Astrocyte (in vitro differentiated cells and primary cell): ENCODE measurements around the gene NCLN. TPM values are rescaled to one million over a fixed set of nuclear protein-coding genes. Genes with fewer than 3 reads are reported as not detected.
"Not testable (repeated sequence)": the region's sequence is repeated elsewhere in the genome, so short reads cannot be mapped to it uniquely, and the experiment has no call there.

ENCODE experiments used
- DNase-seq: peaks from one replicate; pipeline ENCODE4 v3.0.0-alpha.2; 2010; ENCODE audit warnings: low read depth
- FAIRE-seq: peaks from 2 replicates; lab custom pipeline; 2011; peaks lifted over from hg19 to GRCh38; lab: Jason Lieb, UNC
- H2AFZ ChIP-seq: 2 replicates; pipeline ENCODE4 v1.6.0; 2012; ENCODE audit warnings: low read depth, low read length, inconsistent platforms
- H3K27ac ChIP-seq: 2 replicates; pipeline ENCODE4 v1.5.1; 2011; ENCODE audit warnings: low read depth, low read length, inconsistent platforms
- H3K27me3 ChIP-seq: 2 replicates; pipeline ENCODE4 v1.6.0; 2011; ENCODE audit warnings: low read length, inconsistent platforms; ENCODE audit not compliant: insufficient read depth
- H3K36me3 ChIP-seq: 2 replicates; pipeline ENCODE4 v1.5.1; 2011; ENCODE audit warnings: low read length, inconsistent platforms; ENCODE audit not compliant: insufficient read depth
- H3K4me1 ChIP-seq: 2 replicates; pipeline ENCODE4 v1.5.1; 2011; ENCODE audit warnings: low read length, inconsistent platforms; ENCODE audit not compliant: insufficient read depth
- H3K4me2 ChIP-seq: 2 replicates; pipeline ENCODE4 v1.6.0; 2012; ENCODE audit warnings: low read length, inconsistent platforms
- H3K4me3 ChIP-seq: 2 replicates; pipeline ENCODE4 v1.5.1; 2011; ENCODE audit warnings: low read depth, mild to moderate bottlenecking, low read length, inconsistent platforms; ENCODE audit not compliant: insufficient read depth
- H3K79me2 ChIP-seq: 2 replicates; pipeline ENCODE4 v1.6.0; 2012; ENCODE audit warnings: mild to moderate bottlenecking, low read length, inconsistent platforms; ENCODE audit not compliant: insufficient read depth
- H3K9ac ChIP-seq: 2 replicates; pipeline ENCODE4 v1.6.0; 2012; ENCODE audit warnings: mild to moderate bottlenecking, low read length, inconsistent platforms
- H3K9me3 ChIP-seq: 2 replicates; pipeline ENCODE4 v1.5.1; 2012; ENCODE audit warnings: low read depth, mild to moderate bottlenecking, low read length, inconsistent platforms; ENCODE audit not compliant: insufficient read depth
- H4K20me1 ChIP-seq: 2 replicates; pipeline ENCODE4 v1.6.0; 2012; ENCODE audit warnings: low read length, inconsistent platforms; ENCODE audit not compliant: insufficient read depth
- H3K27ac Mint-ChIP-seq: one replicate; pipeline ENCODE4 v1.8.0; 2021; ENCODE audit warnings: mild to moderate bottlenecking, mixed read lengths; ENCODE audit not compliant: unreplicated experiment
- H3K27me3 Mint-ChIP-seq: one replicate; pipeline ENCODE4 v1.8.0; 2021; ENCODE audit warnings: low read depth, mixed read lengths; ENCODE audit not compliant: unreplicated experiment
- H3K36me3 Mint-ChIP-seq: one replicate; pipeline ENCODE4 v1.8.0; 2021; ENCODE audit warnings: low read depth, mixed read lengths; ENCODE audit not compliant: unreplicated experiment
- H3K4me1 Mint-ChIP-seq: one replicate; pipeline ENCODE4 v1.8.0; 2021; ENCODE audit warnings: low read depth, mixed read lengths; ENCODE audit not compliant: unreplicated experiment
- H3K4me3 Mint-ChIP-seq: one replicate; pipeline ENCODE4 v1.8.0; 2021; ENCODE audit warnings: mild to moderate bottlenecking, moderate library complexity, mixed read lengths; ENCODE audit not compliant: unreplicated experiment
- H3K9me3 Mint-ChIP-seq: one replicate; pipeline ENCODE4 v1.8.0; 2021; ENCODE audit warnings: mild to moderate bottlenecking, mixed read lengths; ENCODE audit not compliant: unreplicated experiment
- EZH2 ChIP-seq: IDR thresholded peaks from 2 replicates; pipeline ENCODE4 v1.6.1; 2012; ENCODE audit warnings: mild to moderate bottlenecking, low read length, inconsistent platforms; ENCODE audit not compliant: insufficient read depth
- total RNA-seq: library from RNA; stranded (reverse); gene quantifications from 2 replicates; pipeline ENCODE4 v1.2.1, GENCODE V29; 2021
- TF ChIP-seq, protein P1 (sequence below): IDR thresholded peaks from 2 replicates; pipeline ENCODE4 v1.5.1; 2011; ENCODE audit warnings: low read depth, mild to moderate bottlenecking, inconsistent platforms, low read length, moderate library complexity; ENCODE audit not compliant: insufficient read depth

NCLN gene
- total RNA-seq, 1 donor from 2014 or later, result 95.8 TPM

DNA sequence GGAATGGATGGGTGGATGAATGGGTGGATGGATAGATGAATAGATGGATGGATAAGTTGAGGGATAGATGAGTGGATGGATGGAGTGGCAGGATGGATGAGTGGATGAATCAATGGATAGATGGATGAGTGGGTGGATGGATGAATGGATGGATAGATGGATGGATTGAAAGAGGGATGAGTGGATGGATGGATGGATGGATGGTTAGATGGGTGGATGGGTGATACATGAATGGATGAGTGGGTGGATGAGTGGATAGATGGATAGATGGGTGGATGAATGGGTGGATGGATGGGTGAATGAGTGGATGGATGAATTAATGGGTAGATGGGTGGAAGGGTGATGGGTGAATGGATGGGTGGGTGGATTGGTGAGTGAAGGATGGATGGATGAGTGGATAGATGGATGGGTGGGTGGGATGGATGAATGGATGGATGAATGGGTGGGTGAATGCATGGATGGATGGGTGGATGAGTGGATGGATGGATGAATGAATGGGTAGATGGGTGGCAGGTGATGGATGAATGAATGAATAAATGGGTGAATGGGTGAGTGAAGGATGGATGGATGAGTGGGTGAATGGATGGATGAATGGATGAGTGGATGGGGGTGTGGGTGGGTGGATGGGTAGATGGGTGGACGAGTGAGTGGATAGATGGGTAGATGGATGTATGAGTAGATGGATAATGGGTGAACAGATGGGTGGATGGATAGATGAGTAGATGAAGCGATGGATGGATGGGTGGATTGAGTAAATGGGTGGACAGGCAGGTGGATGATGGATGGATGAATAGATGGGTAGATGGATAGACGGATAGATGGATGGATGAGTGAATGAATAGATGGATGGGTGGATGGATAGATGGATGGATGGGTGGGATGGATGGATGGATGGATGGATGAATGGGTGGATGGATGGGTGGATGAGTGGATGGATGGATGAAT is 32.2 kb upstream of the NCLN start:
- no peak overlapping the region for H3K4me2 ChIP-seq
- TF ChIP-seq EZH2, result no peak
- TF ChIP-seq, protein P1, sequence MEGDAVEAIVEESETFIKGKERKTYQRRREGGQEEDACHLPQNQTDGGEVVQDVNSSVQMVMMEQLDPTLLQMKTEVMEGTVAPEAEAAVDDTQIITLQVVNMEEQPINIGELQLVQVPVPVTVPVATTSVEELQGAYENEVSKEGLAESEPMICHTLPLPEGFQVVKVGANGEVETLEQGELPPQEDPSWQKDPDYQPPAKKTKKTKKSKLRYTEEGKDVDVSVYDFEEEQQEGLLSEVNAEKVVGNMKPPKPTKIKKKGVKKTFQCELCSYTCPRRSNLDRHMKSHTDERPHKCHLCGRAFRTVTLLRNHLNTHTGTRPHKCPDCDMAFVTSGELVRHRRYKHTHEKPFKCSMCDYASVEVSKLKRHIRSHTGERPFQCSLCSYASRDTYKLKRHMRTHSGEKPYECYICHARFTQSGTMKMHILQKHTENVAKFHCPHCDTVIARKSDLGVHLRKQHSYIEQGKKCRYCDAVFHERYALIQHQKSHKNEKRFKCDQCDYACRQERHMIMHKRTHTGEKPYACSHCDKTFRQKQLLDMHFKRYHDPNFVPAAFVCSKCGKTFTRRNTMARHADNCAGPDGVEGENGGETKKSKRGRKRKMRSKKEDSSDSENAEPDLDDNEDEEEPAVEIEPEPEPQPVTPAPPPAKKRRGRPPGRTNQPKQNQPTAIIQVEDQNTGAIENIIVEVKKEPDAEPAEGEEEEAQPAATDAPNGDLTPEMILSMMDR, result no peak
- DNase-seq (no peak), FAIRE-seq (no peak)
- peaks cover 9% of the 10 kb centered on the region for H3K4me1 ChIP-seq
- H3K9me3 Mint-ChIP-seq, result peaks cover 4% of the 10 kb centered on the region
- H3K36me3 Mint-ChIP-seq, result peaks cover 2% of the 10 kb centered on the region
- no peak overlapping the region for H3K4me3 ChIP-seq
- no peaks in the 10 kb centered on the region for H3K36me3 ChIP-seq
- H3K9me3 ChIP-seq, result no peaks in the 10 kb centered on the region
- H3K4me1 Mint-ChIP-seq, result peaks cover 5% of the 10 kb centered on the region
- H3K27ac ChIP-seq, result no peak overlapping the region
- no peaks in the 10 kb centered on the region for H3K79me2 ChIP-seq
- H3K4me3 Mint-ChIP-seq, result no peak overlapping the region
- no peaks in the 10 kb centered on the region for H3K27me3 ChIP-seq
- no peak overlapping the region for H3K9ac ChIP-seq
- H2AFZ ChIP-seq, result no peak overlapping the region
- H3K27me3 Mint-ChIP-seq, result peaks cover 21% of the 10 kb centered on the region
- H4K20me1 ChIP-seq, result no peaks in the 10 kb centered on the region
- H3K27ac Mint-ChIP-seq, result no peak overlapping the region

DNA sequence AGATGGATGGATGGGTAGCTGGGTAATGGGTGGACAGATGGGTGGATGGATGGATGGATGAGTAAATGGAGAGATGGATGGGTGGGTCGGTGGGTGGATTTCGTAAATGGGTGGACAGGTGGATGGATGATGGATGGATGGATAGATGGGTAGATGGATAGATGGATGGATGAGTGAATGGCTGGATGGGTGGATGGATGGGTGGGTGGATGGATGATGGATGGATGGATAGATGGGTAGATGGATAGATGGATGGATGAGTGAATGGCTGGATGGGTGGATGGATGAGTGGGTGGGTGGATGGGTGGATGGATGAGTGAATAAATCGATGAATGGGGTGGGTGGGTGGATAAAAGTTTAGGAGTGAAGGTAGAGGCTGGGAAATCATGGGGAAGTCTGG is 31.3 kb upstream of the NCLN start:
- peak overlapping the region; percentile 69 for H3K9ac ChIP-seq
- not testable (repeated sequence) for H3K36me3 ChIP-seq, H4K20me1 ChIP-seq, H3K4me1 Mint-ChIP-seq, H3K27me3 ChIP-seq, H3K9me3 Mint-ChIP-seq, H3K4me3 Mint-ChIP-seq, H3K36me3 Mint-ChIP-seq, H3K4me1 ChIP-seq, DNase-seq, H3K79me2 ChIP-seq, H3K9me3 ChIP-seq, H2AFZ ChIP-seq
- H3K4me3 ChIP-seq, result peak overlapping the region; percentile 22
- peak overlapping the region; percentile 86 for H3K27ac ChIP-seq
- Mint-ChIP-seq H3K27me3 (peaks cover 17% of the 10 kb centered on the region), H3K27ac (peak overlapping the region; percentile 84)
- H3K4me2 ChIP-seq, result peak overlapping the region; percentile 66
- peak; percentile 69 for FAIRE-seq

DNA sequence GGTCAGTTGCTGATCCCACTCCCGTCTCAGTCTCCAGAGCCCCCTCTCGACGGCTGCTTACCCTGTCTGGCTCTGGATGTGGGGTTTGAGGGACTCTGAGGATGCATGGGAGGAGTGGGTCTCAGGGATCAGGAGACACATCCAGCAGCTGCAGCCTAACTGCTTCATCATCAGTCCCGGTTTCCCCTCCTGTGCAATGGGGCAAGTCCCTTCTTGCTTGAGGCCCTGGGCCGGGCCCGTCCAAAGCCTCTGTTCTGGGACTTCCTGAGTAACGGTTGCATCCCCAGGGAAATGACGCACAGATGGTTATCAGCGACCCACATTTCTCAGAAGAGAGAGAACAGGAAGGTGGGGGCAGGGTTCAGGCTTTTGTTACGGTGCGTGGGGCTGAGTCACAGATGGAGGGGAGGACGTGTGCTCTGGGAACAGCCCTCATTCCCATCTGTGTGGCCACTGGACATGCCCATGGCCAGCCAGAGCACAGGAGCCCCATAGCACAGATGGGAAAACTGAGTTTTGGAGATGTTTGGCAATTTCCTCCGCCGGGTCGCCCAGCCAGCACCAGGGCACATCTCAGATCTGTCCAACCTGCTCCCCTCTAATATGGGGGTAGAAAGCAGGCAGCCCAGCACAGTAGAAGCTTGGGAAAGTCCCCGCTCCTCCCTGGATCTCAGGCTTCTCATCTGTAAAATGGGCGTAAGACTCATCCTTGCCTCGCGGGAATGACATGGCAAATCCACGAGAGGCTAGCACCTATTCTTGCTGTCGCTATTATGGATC is 30.6 kb upstream of the NCLN start:
- FAIRE-seq (peak; percentile 50), DNase-seq (peak; percentile 99)
- Histone ChIP-seq H4K20me1 (no peaks in the 10 kb centered on the region), H3K4me1 (peaks cover 9% of the 10 kb centered on the region), H3K27ac (peak overlapping the region; percentile 86), H3K79me2 (no peaks in the 10 kb centered on the region), H3K27me3 (no peaks in the 10 kb centered on the region), H3K4me3 (peak overlapping the region; percentile 22), H3K9me3 (no peaks in the 10 kb centered on the region), H3K4me2 (peak overlapping the region; percentile 66), H3K9ac (peak overlapping the region; percentile 69), H3K36me3 (no peaks in the 10 kb centered on the region), H2AFZ (peak overlapping the region; percentile 70)
- Mint-ChIP-seq H3K4me3 (no peak overlapping the region), H3K4me1 (peaks cover 5% of the 10 kb centered on the region), H3K27ac (peak overlapping the region; percentile 84), H3K9me3 (peaks cover 7% of the 10 kb centered on the region), H3K36me3 (peaks cover 2% of the 10 kb centered on the region), H3K27me3 (peaks cover 11% of the 10 kb centered on the region)
- TF ChIP-seq EZH2, result no peak
- TF ChIP-seq, protein P1, result no peak
